Measurements from ENCODE around the gene ZNF428.
"Not testable (repeated sequence)": the region's sequence is repeated elsewhere in the genome, so short reads cannot be mapped to it uniquely, and the experiment has no call there.

Gene ZNF428

DNA sequence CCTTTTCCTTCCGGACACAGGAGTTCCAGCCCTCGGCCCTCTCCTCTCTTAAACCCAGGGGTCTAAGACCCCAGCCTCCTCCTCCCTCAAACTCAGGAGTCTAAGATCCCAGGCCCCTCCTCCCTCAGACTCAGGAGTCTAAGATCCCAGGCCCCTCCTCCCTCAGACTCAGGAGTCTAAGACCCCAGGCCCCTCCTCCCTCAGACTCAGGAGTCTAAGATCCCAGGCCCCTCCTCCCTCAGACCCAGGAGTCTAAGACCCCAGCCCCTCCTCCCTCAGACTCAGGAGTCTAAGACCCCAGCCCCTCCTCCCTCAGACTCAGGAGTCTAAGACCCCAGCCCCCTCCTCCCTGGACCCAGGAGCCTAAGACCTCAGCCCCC lies 16.1 kb upstream of the ZNF428 start:
- H3K4me1 ChIP-seq; H3K4me3 ChIP-seq; in situ Hi-C loops (cut with MboI; ENCODE audit: low sequenced_read_pairs): not testable (repeated sequence)

GRCh38 chr19:43634872-43635560 lies 15.6 kb upstream of the ZNF428 start:
- H3K27me3 ChIP-seq (ENCODE audit: low read depth): no peaks in the 10 kb centered on the region
- in situ Hi-C loops (cut with MboI; ENCODE audit: low sequenced_read_pairs): no loop called here
- H3K4me1 ChIP-seq: peaks cover 4% of the 10 kb centered on the region; the same call in 1 of the 2 replicates
- no peak overlapping the region for H3K4me3 ChIP-seq
- H3K9me3 ChIP-seq: no peaks in the 10 kb centered on the region
- no peaks in the 10 kb centered on the region for H3K36me3 ChIP-seq (replicated peaks)
- no peak for DNase-seq (ENCODE audit: low spot score in 2 of 2)

More for the DNA sequence above, 16.1 kb upstream of the ZNF428 start:
- not testable (repeated sequence) for H3K9me3 ChIP-seq; DNase-seq (ENCODE audit: low spot score in 2 of 2); H3K27me3 ChIP-seq (ENCODE audit: low read depth); H3K36me3 ChIP-seq (replicated peaks)

- no peaks in the 10 kb centered on the region for H3K36me3 ChIP-seq (replicated peaks)
- H3K9me3 ChIP-seq: no peaks in the 10 kb centered on the region
- no peak overlapping the region for H3K4me3 ChIP-seq
- H3K27me3 ChIP-seq (ENCODE audit: low read depth): no peaks in the 10 kb centered on the region
- in situ Hi-C loops (cut with MboI; ENCODE audit: low sequenced_read_pairs): no loop called here
- H3K4me1 ChIP-seq: peaks cover 4% of the 10 kb centered on the region; the same call in 1 of the 2 replicates
- DNase-seq (ENCODE audit: low spot score in 2 of 2): no peak
These were observed 15.1 kb upstream of the ZNF428 start for GRCh38 chr19:43634506-43634871.

DNA sequence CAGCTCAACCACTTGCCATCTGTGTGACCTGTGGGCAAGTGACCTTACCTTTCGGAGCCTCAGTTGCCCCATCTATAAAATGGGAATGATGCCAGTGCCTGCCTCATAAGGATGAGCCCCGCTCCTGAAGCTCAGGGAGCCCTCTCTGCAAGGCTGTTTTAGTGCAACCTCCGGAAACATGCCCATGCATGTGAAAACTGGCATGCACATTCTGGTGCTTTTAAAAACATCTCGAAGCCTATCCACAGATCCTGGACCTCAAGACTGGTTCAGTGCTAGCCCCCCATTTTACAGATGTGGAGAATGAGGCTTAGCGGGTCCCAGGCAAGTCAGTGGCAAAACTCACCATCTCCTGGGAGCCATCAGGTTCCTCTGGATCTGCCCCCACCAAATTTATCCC lies 14.6 kb upstream of the ZNF428 start:
- no peak for DNase-seq (ENCODE audit: low spot score in 2 of 2)
- Histone ChIP-seq H3K36me3 (replicated peaks) (no peaks in the 10 kb centered on the region), H3K27me3 (ENCODE audit: low read depth) (no peaks in the 10 kb centered on the region), H3K4me3 (no peak overlapping the region), H3K4me1 (peaks cover 4% of the 10 kb centered on the region; the same call in 1 of the 2 replicates), H3K9me3 (no peaks in the 10 kb centered on the region)
- in situ Hi-C loops (cut with MboI; ENCODE audit: low sequenced_read_pairs): no loop called here

DNA sequence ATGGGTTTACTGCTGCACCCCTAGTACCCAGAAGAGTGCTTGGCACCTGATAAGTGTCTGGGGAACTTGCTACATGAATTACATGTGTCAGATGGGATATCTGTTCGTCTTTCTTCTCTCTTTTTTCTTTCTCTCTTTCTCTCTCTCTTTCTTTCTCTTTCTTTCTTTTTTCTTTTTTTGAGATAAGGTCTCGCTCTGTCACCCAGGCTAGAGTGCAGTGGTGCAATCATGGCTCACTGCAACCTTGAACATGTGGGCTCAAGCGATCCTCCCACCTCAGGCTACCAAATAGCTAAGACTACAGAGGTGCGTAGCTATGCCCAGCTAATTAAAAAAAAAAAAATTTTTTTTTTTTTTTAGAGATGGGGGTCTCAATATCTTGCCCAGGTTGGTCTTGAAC lies 14.1 kb upstream of the ZNF428 start:
- DNase-seq (ENCODE audit: low spot score in 2 of 2): no peak
- in situ Hi-C loops (cut with MboI; ENCODE audit: low sequenced_read_pairs): no loop called here
- no peaks in the 10 kb centered on the region for H3K36me3 ChIP-seq (replicated peaks)
- H3K27me3 ChIP-seq (ENCODE audit: low read depth): no peaks in the 10 kb centered on the region
- no peaks in the 10 kb centered on the region for H3K4me1 ChIP-seq
- no peaks in the 10 kb centered on the region for H3K9me3 ChIP-seq
- no peak overlapping the region for H3K4me3 ChIP-seq

- in situ Hi-C loops (cut with MboI; ENCODE audit: low sequenced_read_pairs): no loop called here
- no peaks in the 10 kb centered on the region for H3K9me3 ChIP-seq
These were observed 12.1 kb upstream of the ZNF428 start for GRCh38 chr19:43631491-43631890.

GRCh38 chr19:43628646-43629326 lies 9.4 kb upstream of the ZNF428 start:
- Histone ChIP-seq H3K27me3 (ENCODE audit: low read depth) (no peaks in the 10 kb centered on the region), H3K9me3 (no peaks in the 10 kb centered on the region), H3K36me3 (replicated peaks) (0 out of 2 replicates have a peak, but pooled peaks cover 3% of the 10 kb centered on the region), H3K4me3 (no peak overlapping the region), H3K4me1 (no peaks in the 10 kb centered on the region)
- no peak for DNase-seq (ENCODE audit: low spot score in 2 of 2)
- in situ Hi-C loops (cut with MboI; ENCODE audit: low sequenced_read_pairs): no loop called here

More at GRCh38 chr19:43631491-43631890, 12.1 kb upstream of the ZNF428 start:
- no peaks in the 10 kb centered on the region for H3K36me3 ChIP-seq (replicated peaks)
- DNase-seq (ENCODE audit: low spot score in 2 of 2): no peak
- H3K27me3 ChIP-seq (ENCODE audit: low read depth): no peaks in the 10 kb centered on the region
- no peaks in the 10 kb centered on the region for H3K4me1 ChIP-seq
- no peak overlapping the region for H3K4me3 ChIP-seq

DNA sequence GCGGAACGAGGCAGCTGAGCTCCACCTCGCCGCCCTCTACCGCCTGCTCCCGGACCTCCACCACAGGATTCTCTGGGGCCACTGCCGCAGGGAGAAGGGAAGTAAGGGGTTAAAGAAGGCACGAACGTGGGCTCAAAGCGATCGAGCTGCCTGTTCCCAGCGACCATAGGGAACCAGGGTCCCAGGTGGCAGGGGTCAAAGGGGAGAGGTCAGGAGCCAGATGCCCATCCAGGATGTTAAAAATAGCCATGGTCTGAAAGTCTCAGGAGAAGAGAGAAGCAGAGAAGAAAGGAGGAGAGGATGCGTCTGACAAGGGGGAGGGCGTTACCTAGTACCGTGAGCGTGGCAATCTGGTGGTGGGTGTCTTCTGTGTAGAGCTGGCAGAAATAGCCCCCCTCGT lies 7.4 kb upstream of the ZNF428 start:
- DNase-seq (ENCODE audit: low spot score in 2 of 2): no peak
- no peaks in the 10 kb centered on the region for H3K9me3 ChIP-seq
- 0 out of 2 replicates have a peak, but pooled peaks cover 3% of the 10 kb centered on the region for H3K36me3 ChIP-seq (replicated peaks)
- no peaks in the 10 kb centered on the region for H3K4me1 ChIP-seq
- H3K27me3 ChIP-seq (ENCODE audit: low read depth): no peaks in the 10 kb centered on the region
- in situ Hi-C loops (cut with MboI; ENCODE audit: low sequenced_read_pairs): no loop called here
- H3K4me3 ChIP-seq: no peak overlapping the region

DNA sequence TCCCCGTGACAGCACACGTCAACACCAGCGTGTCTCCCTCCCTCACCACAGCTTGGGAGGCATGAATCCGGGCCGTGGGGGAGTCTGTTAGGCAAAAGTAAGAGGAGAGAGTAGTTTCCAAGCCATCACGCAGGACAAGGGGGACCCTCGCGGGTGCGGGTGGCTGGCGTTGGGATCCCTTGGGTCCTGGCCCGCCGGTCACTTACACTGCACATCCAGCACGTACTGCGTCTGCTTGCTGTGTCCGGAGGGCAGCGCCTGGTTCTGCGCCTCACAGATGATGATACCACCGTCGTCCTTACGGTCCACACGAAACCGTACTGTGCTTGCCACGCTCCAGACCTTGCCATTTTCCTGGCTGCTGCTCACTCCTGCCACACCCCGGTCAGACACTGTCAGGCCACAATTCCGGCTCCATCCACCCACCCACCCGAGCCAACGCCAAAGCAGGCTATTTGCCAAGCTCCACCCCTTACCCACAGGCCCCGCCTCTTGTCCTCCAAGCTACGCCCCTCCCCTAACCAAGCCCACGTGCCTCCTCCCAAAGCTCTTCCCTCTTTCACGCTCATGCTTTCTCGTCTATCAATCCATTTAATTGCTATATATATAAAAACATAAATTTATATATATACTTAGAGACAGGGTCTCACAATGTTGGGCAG lies 6.6 kb upstream of the ZNF428 start:
- no peaks in the 10 kb centered on the region for H3K9me3 ChIP-seq
- 0 out of 2 replicates have a peak, but pooled peaks cover 3% of the 10 kb centered on the region for H3K36me3 ChIP-seq (replicated peaks)
- peak in 1 of 2 experiments; percentile 55 for DNase-seq (ENCODE audit: low spot score in 2 of 2)
- no peaks in the 10 kb centered on the region for H3K27me3 ChIP-seq (ENCODE audit: low read depth)
- H3K4me3 ChIP-seq: no peak overlapping the region
- in situ Hi-C loops (cut with MboI; ENCODE audit: low sequenced_read_pairs): no loop called here
- no peaks in the 10 kb centered on the region for H3K4me1 ChIP-seq

GRCh38 chr19:43624933-43625332 lies 5.5 kb upstream of the ZNF428 start:
- H3K27me3 ChIP-seq (ENCODE audit: low read depth): no peaks in the 10 kb centered on the region
- in situ Hi-C loops (cut with MboI; ENCODE audit: low sequenced_read_pairs): no loop called here
- DNase-seq (ENCODE audit: low spot score in 2 of 2): peak in 1 of 2 experiments; percentile 32

DNA sequence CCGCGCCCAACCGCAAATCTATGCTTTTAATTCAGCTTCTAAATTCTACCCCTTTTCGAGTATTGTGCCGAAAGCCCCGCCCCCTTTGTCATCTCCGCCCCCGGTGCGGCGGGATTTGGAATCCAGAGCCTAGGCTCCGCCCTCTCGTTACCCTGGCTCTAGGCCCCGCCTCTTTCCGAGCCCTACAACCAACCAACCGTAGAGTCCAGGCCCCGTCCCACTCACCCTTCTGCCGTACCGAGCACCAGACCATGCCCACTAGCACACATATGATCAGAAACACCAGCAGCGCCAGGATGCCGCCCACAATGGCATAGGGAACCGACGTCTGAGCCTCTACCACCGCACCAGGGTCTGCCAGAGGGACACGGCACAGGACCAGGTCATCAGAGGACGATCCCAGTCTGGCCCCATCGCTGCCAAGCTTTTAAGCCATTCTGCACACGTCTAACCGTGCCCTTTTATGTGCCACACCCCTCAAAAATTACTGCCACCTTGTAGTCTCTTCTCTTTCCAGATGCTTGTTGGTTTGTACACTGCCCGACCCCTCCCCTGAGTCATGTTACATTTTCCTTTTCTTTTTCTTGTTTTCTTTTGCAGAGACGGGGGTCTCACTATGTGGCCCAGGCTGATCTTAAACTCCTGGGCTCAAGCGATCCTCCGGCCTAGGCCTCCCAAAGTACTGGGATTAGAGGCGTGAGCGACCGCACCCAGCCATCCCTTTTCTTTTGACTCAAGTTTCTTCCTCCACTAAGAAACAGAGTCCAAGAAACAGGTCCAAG lies 4.7 kb upstream of the ZNF428 start:
- no peak overlapping the region for H3K4me3 ChIP-seq
- in situ Hi-C loops (cut with MboI; ENCODE audit: low sequenced_read_pairs): no loop called here

More at GRCh38 chr19:43624933-43625332, 5.5 kb upstream of the ZNF428 start:
- no peak overlapping the region for H3K4me3 ChIP-seq
- H3K4me1 ChIP-seq: peaks cover 5% of the 10 kb centered on the region
- H3K9me3 ChIP-seq: no peaks in the 10 kb centered on the region
- 0 out of 2 replicates have a peak, but pooled peaks cover 3% of the 10 kb centered on the region for H3K36me3 ChIP-seq (replicated peaks)

GRCh38 chr19:43622956-43623355 lies 3.5 kb upstream of the ZNF428 start:
- Histone ChIP-seq H3K4me3 (no peak overlapping the region), H3K9me3 (no peaks in the 10 kb centered on the region), H3K36me3 (replicated peaks) (peaks cover 3% of the 10 kb centered on the region; the same call in 1 of the 2 replicates), H3K4me1 (peaks cover 7% of the 10 kb centered on the region), H3K27me3 (ENCODE audit: low read depth) (no peaks in the 10 kb centered on the region)
- in situ Hi-C loops (cut with MboI; ENCODE audit: low sequenced_read_pairs): no loop called here
- no peak for DNase-seq (ENCODE audit: low spot score in 2 of 2)

More for the DNA sequence above, 4.7 kb upstream of the ZNF428 start:
- Histone ChIP-seq H3K36me3 (replicated peaks) (peaks cover 3% of the 10 kb centered on the region; the same call in 1 of the 2 replicates), H3K27me3 (ENCODE audit: low read depth) (no peaks in the 10 kb centered on the region), H3K9me3 (no peaks in the 10 kb centered on the region), H3K4me1 (peaks cover 5% of the 10 kb centered on the region)
- DNase-seq (ENCODE audit: low spot score in 2 of 2): peak in 1 of 2 experiments; percentile 51

DNA sequence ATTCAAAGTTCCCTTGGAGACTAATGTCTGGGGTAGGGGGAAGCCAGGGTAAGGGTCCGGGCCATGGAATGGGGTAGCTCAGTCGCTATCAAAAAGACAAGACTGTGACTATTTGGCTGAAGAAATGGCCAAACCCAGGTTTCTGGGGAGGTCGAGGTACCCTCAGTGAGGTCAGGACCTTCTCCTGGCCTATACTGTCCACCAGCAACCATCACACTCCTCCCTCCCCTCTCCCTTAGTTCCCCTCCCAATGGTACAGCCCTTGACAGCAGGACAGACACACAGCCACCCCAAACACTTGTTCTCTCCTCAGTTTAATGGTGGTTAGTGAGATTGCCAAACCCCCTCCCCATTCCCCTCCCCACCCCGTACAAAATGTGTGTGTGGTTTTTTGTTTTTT lies 2.6 kb upstream of the ZNF428 start:
- Histone ChIP-seq H3K4me1 (peaks cover 7% of the 10 kb centered on the region), H3K36me3 (replicated peaks) (peaks cover 3% of the 10 kb centered on the region; the same call in 1 of the 2 replicates), H3K9me3 (no peaks in the 10 kb centered on the region), H3K4me3 (no peak overlapping the region), H3K27me3 (ENCODE audit: low read depth) (no peaks in the 10 kb centered on the region)
- no peak for DNase-seq (ENCODE audit: low spot score in 2 of 2)
- in situ Hi-C loops (cut with MboI; ENCODE audit: low sequenced_read_pairs): no loop called here
